GM12864 (cell line): ENCODE data around the gene CEP126.

ENCODE experiments used
- DNase-seq: peaks from one replicate; pipeline ENCODE4 v3.0.0-alpha.2; 2011; ENCODE audit warnings: low read depth
- H3K4me3 ChIP-seq: 2 replicates; pipeline ENCODE4 v1.5.1; 2011; ENCODE audit warnings: mild to moderate bottlenecking, low read depth, low read length, control low read depth
- TF ChIP-seq, protein P1 (sequence below): IDR thresholded peaks from 2 replicates; pipeline ENCODE4 v1.5.1; 2011; ENCODE audit warnings: low read depth, mild to moderate bottlenecking, moderate library complexity, low read length, control low read depth, inconsistent platforms; ENCODE audit errors: missing control alignments

Gene CEP126

GRCh38 chr11:101881586-101881985 is 33.2 kb upstream of the CEP126 start:
- TF ChIP-seq, protein P1, sequence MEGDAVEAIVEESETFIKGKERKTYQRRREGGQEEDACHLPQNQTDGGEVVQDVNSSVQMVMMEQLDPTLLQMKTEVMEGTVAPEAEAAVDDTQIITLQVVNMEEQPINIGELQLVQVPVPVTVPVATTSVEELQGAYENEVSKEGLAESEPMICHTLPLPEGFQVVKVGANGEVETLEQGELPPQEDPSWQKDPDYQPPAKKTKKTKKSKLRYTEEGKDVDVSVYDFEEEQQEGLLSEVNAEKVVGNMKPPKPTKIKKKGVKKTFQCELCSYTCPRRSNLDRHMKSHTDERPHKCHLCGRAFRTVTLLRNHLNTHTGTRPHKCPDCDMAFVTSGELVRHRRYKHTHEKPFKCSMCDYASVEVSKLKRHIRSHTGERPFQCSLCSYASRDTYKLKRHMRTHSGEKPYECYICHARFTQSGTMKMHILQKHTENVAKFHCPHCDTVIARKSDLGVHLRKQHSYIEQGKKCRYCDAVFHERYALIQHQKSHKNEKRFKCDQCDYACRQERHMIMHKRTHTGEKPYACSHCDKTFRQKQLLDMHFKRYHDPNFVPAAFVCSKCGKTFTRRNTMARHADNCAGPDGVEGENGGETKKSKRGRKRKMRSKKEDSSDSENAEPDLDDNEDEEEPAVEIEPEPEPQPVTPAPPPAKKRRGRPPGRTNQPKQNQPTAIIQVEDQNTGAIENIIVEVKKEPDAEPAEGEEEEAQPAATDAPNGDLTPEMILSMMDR, result no peak
- H3K4me3 ChIP-seq, result no peak overlapping the region
- no peak for DNase-seq

DNA sequence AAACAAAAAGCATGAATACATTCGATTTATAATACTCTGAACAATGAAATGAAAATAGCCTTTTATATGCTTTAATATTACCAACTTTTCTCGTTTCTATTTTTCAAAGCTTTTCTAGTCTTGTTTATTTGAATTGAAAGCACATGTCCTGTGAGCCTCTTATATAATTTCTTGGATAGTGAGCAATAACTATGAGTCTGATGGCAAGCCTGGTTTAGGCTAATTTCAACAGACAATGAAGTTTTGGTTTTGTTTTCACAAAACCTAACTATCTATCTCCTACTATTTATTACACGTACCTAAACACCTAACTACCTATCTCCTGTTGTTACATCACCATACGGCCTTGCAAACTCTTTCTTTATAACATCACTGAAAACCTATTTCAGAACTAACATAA is 29.2 kb upstream of the CEP126 start:
- no peak overlapping the region for H3K4me3 ChIP-seq
- TF ChIP-seq, protein P1, result no peak
- no peak for DNase-seq

DNA sequence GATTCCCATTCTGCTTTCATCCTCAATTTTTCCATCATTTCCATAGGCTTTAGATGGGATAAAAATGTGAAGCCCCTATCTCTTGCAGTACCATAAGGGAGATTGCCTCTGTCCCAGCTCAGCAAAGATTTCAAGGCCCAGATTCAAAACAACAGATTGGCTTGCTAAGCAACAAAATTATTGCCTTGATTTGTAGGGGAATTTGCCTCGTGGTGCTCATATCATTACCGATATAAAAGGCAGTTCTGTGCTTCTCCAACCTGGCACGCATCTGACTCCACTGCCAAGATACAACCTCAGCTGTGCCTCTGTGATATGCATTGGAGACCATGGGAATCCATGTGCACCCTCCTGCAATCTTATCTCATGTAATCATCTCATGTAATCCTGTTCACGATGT is 25.0 kb upstream of the CEP126 start:
- no peak for DNase-seq
- H3K4me3 ChIP-seq, result no peak overlapping the region
- TF ChIP-seq, protein P1, result no peak

DNA sequence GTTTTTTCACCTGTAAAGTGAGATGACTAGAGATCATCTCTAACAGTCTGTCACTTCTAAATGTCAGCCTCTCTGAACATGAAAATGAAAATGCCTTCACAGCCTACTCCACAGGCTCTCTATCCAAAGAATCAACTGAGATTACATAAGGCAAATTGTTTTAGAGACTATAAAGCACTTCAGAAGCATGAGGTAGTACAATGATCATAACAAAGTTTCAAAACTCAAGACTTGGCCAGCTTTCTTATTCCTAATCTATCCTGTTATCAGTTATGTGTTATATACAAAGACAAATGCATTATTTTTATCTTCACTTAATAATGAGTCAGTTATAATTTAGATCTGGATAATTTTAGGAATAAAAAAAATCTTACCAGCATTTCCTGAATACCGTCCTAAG is 20.3 kb upstream of the CEP126 start:
- no peak for DNase-seq
- TF ChIP-seq, protein P1, result no peak
- H3K4me3 ChIP-seq, result no peak overlapping the region

- TF ChIP-seq, protein P1, result no peak
- DNase-seq, result no peak
- H3K4me3 ChIP-seq, result no peak overlapping the region
Observed at GRCh38 chr11:101907815-101908214, 7.0 kb upstream of the CEP126 start.

- DNase-seq, result no peak
- TF ChIP-seq, protein P1, result no peak
- H3K4me3 ChIP-seq, result no peak overlapping the region
Observed at GRCh38 chr11:101909087-101909486, 5.7 kb upstream of the CEP126 start.

GRCh38 chr11:101912823-101913284 is 2.0 kb upstream of the CEP126 start:
- no peak for DNase-seq
- TF ChIP-seq, protein P1, result no peak
- H3K4me3 ChIP-seq, result no peak overlapping the region
